NCI-H1694 (cell line): ENCODE data around the gene TSPAN14.

Experiments used
- DNase-seq: peaks from one replicate; lab custom pipeline; 2025; lab: John Stamatoyannopoulos, UW

The TSPAN14 gene

DNA sequence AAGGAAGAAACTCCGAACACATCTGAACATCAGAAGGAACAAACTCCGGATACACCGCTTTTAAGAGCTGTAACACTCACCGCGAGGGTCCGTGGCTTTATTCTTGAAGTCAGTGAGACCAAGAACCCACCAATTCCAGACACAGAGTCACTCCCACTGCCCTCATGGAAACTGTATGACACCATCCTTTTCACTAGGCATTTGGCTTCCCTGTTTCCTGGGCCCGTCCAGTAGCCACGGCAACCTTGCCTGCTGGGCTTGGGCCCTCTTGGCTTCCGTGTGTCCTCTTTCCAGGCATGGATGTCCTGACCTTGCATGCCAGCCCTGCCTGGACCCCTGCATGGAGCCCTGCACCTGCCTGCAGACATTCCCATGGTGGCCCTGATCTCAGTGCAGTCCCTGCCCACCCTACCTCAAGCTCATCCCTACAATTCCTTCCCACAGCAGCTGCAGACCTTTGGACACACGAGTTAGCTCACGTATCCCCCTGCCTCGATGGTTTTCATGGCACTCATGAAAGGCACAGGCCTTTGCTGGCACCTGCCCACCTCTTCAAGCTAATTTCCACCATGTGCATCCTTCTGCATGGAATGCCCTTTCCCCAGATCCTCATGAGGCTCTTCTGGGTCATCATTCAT is 90.3 kb downstream of the TSPAN14 start:
- DNase-seq, result no peak

GRCh38 chr10:80545258-80545881 is 91.3 kb downstream of the TSPAN14 start:
- DNase-seq, result no peak

- DNase-seq, result no peak
Observed at GRCh38 chr10:80552151-80552646, 98.1 kb downstream of the TSPAN14 start.

DNA sequence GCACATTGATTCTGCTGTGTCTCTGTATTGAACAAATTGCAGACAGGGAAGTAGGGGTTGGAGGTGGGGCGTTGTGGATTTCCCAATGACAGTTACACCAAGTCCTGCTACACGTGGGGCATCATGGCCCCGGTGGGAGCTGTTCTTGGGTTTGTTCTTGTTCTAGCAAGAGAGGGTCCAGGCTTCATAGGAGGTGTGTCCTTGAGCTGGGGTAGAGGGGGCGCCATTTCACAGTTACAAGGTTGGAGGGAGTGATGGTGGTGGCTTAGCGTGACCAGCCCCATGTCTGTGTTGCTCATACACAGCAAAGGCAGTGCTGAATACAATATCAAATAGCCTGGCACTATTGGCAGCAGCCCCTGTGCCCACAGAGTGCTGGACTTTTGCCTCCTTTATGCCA is 99.3 kb downstream of the TSPAN14 start:
- no peak for DNase-seq

GRCh38 chr10:80554050-80554449 is 99.9 kb downstream of the TSPAN14 start:
- no peak for DNase-seq

DNA sequence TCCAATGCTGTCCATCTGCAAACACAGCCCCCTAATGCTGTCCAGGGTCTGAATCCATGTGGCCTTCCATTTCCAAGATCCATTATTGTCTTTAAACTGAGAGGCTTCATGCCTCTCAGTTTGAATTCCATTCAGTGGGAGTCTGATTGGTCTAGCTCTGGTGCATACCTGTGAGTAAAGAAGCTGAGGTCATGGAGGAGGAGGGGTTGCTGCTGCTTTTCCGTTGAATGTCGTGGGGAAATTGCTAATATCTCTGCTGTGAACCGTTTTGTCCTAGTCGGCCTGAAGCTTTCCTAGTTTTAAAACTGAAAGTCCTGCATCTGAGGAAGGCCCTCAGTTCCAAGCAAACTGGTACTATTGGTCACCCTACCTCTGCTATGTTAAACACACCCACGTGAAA is 101.3 kb downstream of the TSPAN14 start:
- no peak for DNase-seq

GRCh38 chr10:80561950-80562349 is 107.8 kb downstream of the TSPAN14 start:
- no peak for DNase-seq

GRCh38 chr10:80567292-80567691 is 113.2 kb downstream of the TSPAN14 start:
- DNase-seq, result no peak

- DNase-seq, result no peak
Observed at GRCh38 chr10:80569131-80569895, 115.2 kb downstream of the TSPAN14 start.

GRCh38 chr10:80571352-80571751 is 117.2 kb downstream of the TSPAN14 start:
- no peak for DNase-seq

DNA sequence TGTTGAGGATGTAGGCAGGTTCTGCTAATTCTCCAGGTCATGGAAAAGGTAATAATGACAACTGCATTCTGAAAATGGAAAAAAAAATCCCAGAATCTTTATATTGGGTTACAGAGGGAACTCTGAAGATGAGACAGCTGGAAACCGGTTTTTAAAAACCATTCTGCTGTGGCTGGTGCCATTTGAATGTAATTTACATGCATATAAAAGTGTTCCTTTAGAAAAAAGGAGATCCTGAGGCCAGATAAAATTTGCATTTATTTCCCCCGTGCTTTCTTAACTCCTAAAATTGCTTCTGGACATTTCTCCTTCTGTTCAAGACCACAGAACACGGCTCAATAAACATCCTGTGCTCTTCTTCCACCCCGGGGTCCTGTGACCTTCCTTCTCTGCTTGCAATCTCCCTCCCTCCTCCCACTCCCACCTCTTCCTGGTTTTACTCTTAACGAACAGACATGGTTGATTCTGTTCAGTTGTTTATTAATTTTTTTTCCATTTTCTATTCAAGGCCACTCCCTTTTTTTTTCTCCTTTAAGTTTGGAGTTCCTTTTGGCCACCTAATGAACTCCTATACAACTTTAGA is 125.2 kb downstream of the TSPAN14 start:
- DNase-seq, result no peak

DNA sequence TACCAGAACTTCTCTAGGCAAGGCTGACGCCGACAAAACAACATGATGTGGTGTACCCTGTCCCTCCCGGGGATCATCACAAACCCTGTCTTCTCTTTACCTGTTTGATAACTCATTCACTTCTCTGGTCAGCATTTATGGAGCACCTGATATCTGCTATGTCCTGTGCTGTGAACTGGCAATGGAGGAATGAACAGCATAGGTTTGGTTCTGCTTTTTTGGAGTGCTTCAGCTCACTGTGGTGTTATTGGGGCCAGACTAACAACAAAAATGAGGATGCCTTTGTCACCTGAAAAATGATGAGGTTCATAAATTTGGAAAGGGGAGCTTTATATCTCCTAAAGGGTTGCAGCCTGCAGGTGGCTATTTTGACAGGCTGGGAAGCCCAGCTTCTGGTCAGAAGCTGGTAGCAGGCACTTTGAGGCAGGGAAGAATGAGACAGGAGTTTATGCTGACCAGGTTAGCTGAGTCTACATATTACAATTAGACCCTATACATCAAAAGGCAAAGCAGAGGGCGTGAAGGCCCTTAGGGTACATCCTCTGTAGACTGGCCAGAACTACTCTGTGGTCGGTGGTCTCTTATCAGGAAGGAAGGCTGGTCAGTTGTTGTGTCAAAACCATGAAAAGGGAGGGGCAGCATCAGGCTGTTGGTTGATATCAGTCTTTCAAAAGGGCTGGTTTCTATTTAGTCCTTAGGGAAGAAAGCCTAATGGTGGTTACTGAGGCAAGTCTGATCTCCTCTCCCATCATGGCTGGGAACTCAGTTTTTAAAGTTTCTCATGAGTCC is 125.9 kb downstream of the TSPAN14 start:
- no peak for DNase-seq

GRCh38 chr10:80580638-80581468 is 126.7 kb downstream of the TSPAN14 start:
- no peak for DNase-seq

GRCh38 chr10:80581469-80581835 is 127.3 kb downstream of the TSPAN14 start:
- DNase-seq, result no peak

GRCh38 chr10:80582286-80582960 is 128.3 kb downstream of the TSPAN14 start:
- no peak for DNase-seq
